Left ventricle myocardium inferior (tissue), 1 donor: ENCODE data around the gene OR52N5. TPM values are rescaled to one million over a fixed set of nuclear protein-coding genes. Genes with fewer than 3 reads are reported as not detected.

ENCODE experiments used
- DNase-seq: peaks from one replicate; pipeline ENCODE4 v3.0.0-alpha.2; 2020
- H3K27ac ChIP-seq: fragments of 200-600 bp; replicated peaks from 2 replicates; pipeline ENCODE4 v1.8.0; 2021
- H3K27me3 ChIP-seq: fragments of 200-600 bp; 2 replicates; pipeline ENCODE4 v1.8.0; 2021; ENCODE audit warnings: low read depth
- H3K36me3 ChIP-seq: fragments of 200-600 bp; 2 replicates; pipeline ENCODE4 v1.8.0; 2021
- H3K4me1 ChIP-seq: fragments of 200-600 bp; 2 replicates; pipeline ENCODE4 v1.8.0; 2021
- H3K4me3 ChIP-seq: fragments of 200-600 bp; 2 replicates; pipeline ENCODE4 v1.8.0; 2021; ENCODE audit warnings: mild to moderate bottlenecking, moderate library complexity
- H3K9me3 ChIP-seq: fragments of 200-600 bp; replicated peaks from 2 replicates; pipeline ENCODE4 v1.8.0; 2021
- CTCF ChIP-seq: fragments of 200-600 bp; IDR thresholded peaks from 2 replicates; pipeline ENCODE4 v1.8.0; 2021; ENCODE audit warnings: antibody characterized with exemption, mild to moderate bottlenecking, borderline replicate concordance
- intact Hi-C: fragments of 100-400 bp; cut with micrococcal nuclease; formaldehyde crosslinking; loops from one replicate; pipeline ENCODE4 v1.11.0; 2022
- total RNA-seq: library from RNA; stranded (reverse); fragmentation: NEBNext Ultra II Directional; extraction: Animal tissue kit (Norgen Biotek cat#: 25700); gene quantifications from one replicate; pipeline ENCODE4 v1.2.1, GENCODE V29; 2021
- donor health status: DM: no; HTN: yes; CAD: no; lungs with severe emphysema.

OR52N5 gene
- total RNA-seq, 1 donor from 2014 or later, result not detected

DNA sequence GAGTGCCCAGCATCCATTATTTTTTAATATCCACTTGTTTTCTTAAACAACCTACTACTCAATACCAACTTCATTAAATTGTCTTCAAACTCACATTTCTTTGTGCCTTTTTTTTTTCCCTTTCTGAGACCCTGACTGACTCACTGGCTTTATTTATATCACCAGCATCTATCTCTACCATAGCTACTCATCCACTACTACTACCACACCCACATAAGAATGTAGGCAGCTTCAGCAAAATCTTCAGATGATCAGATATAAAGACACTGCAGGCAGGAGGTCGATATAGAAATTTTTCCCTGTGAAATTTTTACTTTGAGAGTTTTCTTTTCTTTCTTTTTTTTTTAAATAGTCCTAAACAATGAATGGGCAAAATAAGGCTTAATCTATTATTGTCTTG, 44.7 kb downstream of the OR52N5 start:
- no peak overlapping the region for H3K4me3 ChIP-seq
- no peak overlapping the region for H3K27ac ChIP-seq
- intact Hi-C loops, result no loop called here
- DNase-seq, result no peak
- no peaks in the 10 kb centered on the region for H3K4me1 ChIP-seq
- no peaks in the 10 kb centered on the region for H3K27me3 ChIP-seq
- no peaks in the 10 kb centered on the region for H3K36me3 ChIP-seq
- H3K9me3 ChIP-seq, result peaks cover 25% of the 10 kb centered on the region
- no peak for TF ChIP-seq CTCF

- Histone ChIP-seq H3K27me3 (no peaks in the 10 kb centered on the region), H3K4me3 (no peak overlapping the region), H3K36me3 (no peaks in the 10 kb centered on the region), H3K9me3 (peaks cover 20% of the 10 kb centered on the region), H3K4me1 (no peaks in the 10 kb centered on the region), H3K27ac (no peak overlapping the region)
- no peak for DNase-seq
- no peak for TF ChIP-seq CTCF
- intact Hi-C loops, result no loop called here
These were observed 45.3 kb downstream of the OR52N5 start for GRCh38 chr11:5737670-5738392.

- H3K27me3 ChIP-seq, result no peaks in the 10 kb centered on the region
- DNase-seq, result no peak
- no peak overlapping the region for H3K4me3 ChIP-seq
These were observed 46.1 kb downstream of the OR52N5 start for GRCh38 chr11:5737091-5737490.

DNA sequence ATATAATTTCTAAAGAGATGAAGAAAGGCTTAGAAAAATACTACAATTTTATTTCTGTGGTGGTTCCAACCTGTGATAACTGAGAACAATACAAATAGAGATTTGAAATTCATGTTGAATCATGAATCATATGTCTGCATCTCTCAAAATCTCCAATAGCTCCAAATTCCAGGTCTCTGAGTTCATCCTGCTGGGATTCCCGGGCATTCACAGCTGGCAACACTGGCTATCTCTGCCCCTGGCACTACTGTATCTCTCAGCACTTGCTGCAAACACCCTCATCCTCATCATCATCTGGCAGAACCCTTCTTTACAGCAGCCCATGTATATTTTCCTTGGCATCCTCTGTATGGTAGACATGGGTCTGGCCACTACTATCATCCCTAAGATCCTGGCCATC, 46.8 kb downstream of the OR52N5 start, which contains the start of gene OR56B1:
Gene OR56B1, plus strand, starts transcription at position 53 of the 400 bp plus-strand sequence. Its CDS starts 69 bp downstream, at position 122.
- no peak for DNase-seq

More at GRCh38 chr11:5737091-5737490, 46.1 kb downstream of the OR52N5 start:
- no peak for TF ChIP-seq CTCF
- Histone ChIP-seq H3K9me3 (peaks cover 12% of the 10 kb centered on the region), H3K4me1 (no peaks in the 10 kb centered on the region), H3K27ac (no peak overlapping the region), H3K36me3 (no peaks in the 10 kb centered on the region)
- intact Hi-C loops, result no loop called here

GRCh38 chr11:5727691-5728090, 55.5 kb downstream of the OR52N5 start:
- Histone ChIP-seq H3K36me3 (no peaks in the 10 kb centered on the region), H3K4me3 (no peak overlapping the region), H3K27ac (no peak overlapping the region), H3K4me1 (no peaks in the 10 kb centered on the region), H3K27me3 (no peaks in the 10 kb centered on the region), H3K9me3 (no peaks in the 10 kb centered on the region)
- intact Hi-C loops, result no loop called here
- no peak for TF ChIP-seq CTCF
- DNase-seq, result no peak

More for the DNA sequence above, 46.8 kb downstream of the OR52N5 start, which contains the start of gene OR56B1:
- intact Hi-C loops, result no loop called here
- H3K27me3 ChIP-seq, result no peaks in the 10 kb centered on the region
- H3K27ac ChIP-seq, result no peak within 1 kb of the TSS
- no peak for TF ChIP-seq CTCF
- no peaks in the 10 kb centered on the region for H3K36me3 ChIP-seq
- no peak within 1 kb of the TSS for H3K4me3 ChIP-seq
- peaks cover 5% of the 10 kb centered on the region for H3K9me3 ChIP-seq
- no peaks in the 10 kb centered on the region for H3K4me1 ChIP-seq
